ENCODE data around the gene UGT1A7. TPM values are rescaled to one million over a fixed set of nuclear protein-coding genes. Genes with fewer than 3 reads are reported as not detected.
A peak's percentile ranks its signal among the peaks of the same experiment; 100 is the strongest.
"Not testable (repeated sequence)": the region's sequence is repeated elsewhere in the genome, so short reads cannot be mapped to it uniquely, and the experiment has no call there.

The UGT1A7 gene
- total and polyA plus RNA-seq, 12 donors = 0.11 to 10.1 (median 0.74) TPM; not detected in 3

DNA sequence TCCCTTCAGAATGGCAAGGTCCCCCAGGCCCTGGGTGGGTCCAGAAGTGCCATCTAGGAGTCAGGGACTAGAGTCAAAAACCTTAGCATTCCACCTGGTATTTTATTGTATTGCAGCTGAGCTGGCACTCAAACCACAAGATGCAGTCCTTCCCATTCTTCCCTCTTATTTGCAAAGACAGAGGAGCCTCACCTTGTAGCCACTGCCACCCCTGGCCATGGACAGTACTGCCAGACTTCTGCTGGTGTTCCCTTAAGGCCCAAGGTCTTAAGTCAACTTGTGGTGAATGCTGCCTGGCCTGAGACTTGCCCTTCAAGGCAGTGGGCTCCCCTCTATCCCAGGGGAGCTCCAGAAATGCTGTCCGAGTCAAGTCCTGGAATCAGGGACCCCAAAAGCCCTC, 38.6 kb upstream of the UGT1A7 start:
- Histone ChIP-seq H3K4me3 (no peak overlapping the region), H3K36me3 (replicated peaks in 1 of 2) (no peaks in the 10 kb centered on the region), H3K27me3 (peaks cover 6% of the 10 kb centered on the region), H3K27ac (no peak overlapping the region), H3K9me3 (replicated peaks in 1 of 3) (peaks cover 0 to 2% (median 0%) of the 10 kb centered on the region in 3 donors), H3K4me1 (replicated peaks in 1 of 2) (no peaks in the 10 kb centered on the region)
- intact Hi-C loops (cut with DNase I) = no loop called here
- WGBS, 4 donors = 66 to 100% (median 71%) methylated on average over 1 of the region's 1 CpG
- TF ChIP-seq, protein P1, sequence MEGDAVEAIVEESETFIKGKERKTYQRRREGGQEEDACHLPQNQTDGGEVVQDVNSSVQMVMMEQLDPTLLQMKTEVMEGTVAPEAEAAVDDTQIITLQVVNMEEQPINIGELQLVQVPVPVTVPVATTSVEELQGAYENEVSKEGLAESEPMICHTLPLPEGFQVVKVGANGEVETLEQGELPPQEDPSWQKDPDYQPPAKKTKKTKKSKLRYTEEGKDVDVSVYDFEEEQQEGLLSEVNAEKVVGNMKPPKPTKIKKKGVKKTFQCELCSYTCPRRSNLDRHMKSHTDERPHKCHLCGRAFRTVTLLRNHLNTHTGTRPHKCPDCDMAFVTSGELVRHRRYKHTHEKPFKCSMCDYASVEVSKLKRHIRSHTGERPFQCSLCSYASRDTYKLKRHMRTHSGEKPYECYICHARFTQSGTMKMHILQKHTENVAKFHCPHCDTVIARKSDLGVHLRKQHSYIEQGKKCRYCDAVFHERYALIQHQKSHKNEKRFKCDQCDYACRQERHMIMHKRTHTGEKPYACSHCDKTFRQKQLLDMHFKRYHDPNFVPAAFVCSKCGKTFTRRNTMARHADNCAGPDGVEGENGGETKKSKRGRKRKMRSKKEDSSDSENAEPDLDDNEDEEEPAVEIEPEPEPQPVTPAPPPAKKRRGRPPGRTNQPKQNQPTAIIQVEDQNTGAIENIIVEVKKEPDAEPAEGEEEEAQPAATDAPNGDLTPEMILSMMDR (IDR thresholded peaks at IDR 0.05) = no peak
- no peak for TF ChIP-seq POLR2A (IDR thresholded peaks at IDR 0.05)
- DNase-seq = peak in 1 of 7 donors; percentile 4

DNA sequence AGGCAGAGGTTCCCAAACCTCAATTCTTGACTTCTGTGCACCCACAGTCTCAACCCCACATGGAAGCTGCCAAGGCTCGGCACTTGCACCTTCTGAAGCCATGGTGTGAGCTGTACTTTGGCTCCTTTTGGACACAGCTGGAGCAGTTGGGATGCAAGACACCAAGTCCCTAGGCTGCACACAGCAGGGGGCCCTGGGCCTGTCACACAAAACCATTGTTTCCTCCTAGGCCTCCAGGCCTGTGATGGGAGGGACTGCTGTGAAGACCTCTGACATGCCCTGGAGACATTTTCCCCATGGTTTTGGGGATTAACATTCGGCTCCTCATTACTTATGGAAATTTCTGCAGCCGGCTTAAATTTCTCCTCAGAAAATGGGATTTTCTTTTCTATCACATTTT, 35.7 kb upstream of the UGT1A7 start:
- 79 to 82% (median 82%) methylated on average over 2 to 3 of the region's 3 CpGs for WGBS, 4 donors
- H3K27me3 ChIP-seq; H3K4me3 ChIP-seq; intact Hi-C loops (cut with DNase I); DNase-seq; H3K27ac ChIP-seq; H3K4me1 ChIP-seq (replicated peaks in 1 of 2); H3K9me3 ChIP-seq (replicated peaks in 1 of 3); H3K36me3 ChIP-seq (replicated peaks in 1 of 2): not testable (repeated sequence)

DNA sequence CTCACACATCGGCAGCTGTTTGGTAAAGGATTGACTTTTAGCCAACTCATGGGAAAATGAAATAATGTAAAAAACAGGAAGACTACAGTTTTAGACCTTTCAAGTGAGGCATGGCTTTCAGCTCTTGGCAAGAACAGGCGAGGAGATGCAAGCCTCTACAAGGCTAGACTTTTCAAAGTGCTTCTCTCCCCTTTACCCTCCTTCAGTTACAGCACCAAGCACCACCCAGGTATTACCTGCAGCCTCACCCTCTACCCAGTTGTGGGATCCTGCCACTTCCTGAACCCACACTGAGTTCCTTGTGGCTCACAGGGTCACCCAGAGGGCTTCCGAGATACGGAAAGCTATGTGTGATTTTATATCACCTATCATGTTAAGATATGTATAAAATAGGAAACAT, 30.7 kb upstream of the UGT1A7 start:
- Histone ChIP-seq H3K36me3 (replicated peaks in 1 of 2) (no peaks in the 10 kb centered on the region), H3K4me1 (replicated peaks in 1 of 2) (no peaks in the 10 kb centered on the region), H3K27ac (no peak overlapping the region), H3K27me3 (peaks cover 25% of the 10 kb centered on the region), H3K4me3 (no peak overlapping the region), H3K9me3 (replicated peaks in 1 of 3) (no peaks in the 10 kb centered on the region)
- no peak for TF ChIP-seq POLR2A (IDR thresholded peaks at IDR 0.05)
- TF ChIP-seq, protein P1 (IDR thresholded peaks at IDR 0.05) = no peak
- intact Hi-C loops (cut with DNase I) = no loop called here
- WGBS, 4 donors = 61 to 72% (median 69%) methylated on average over 4 of the region's 4 CpGs
- DNase-seq = no peak

DNA sequence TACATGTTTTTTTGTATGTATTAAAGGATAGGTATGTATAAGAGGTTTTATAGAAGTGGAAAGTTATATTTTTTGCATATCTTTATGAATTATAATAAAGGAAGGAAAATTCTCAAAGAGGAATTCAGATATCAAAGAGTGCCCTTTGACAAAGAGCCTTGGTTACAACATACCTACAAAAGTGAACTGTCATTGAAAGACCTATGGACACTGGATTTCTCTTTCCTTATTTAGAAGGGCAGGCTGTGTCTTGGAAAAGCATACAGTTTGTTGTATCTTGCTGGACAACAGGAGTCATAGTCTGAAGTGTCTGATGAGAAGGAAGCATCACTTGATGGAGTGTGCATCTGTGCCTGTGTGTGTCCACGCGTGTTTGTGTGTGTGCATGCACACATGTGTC, 30.3 kb upstream of the UGT1A7 start:
- DNase-seq = no peak
- no peaks in the 10 kb centered on the region for H3K9me3 ChIP-seq (replicated peaks in 1 of 3)
- no peaks in the 10 kb centered on the region for H3K36me3 ChIP-seq (replicated peaks in 1 of 2)
- WGBS, 4 donors = 81 to 91% (median 90%) methylated on average over 2 of the region's 2 CpGs
- H3K27me3 ChIP-seq = peaks cover 25% of the 10 kb centered on the region
- no peak overlapping the region for H3K4me3 ChIP-seq
- TF ChIP-seq, protein P1 (IDR thresholded peaks at IDR 0.05) = no peak
- no peak for TF ChIP-seq POLR2A (IDR thresholded peaks at IDR 0.05)
- intact Hi-C loops (cut with DNase I) = no loop called here
- H3K4me1 ChIP-seq (replicated peaks in 1 of 2) = no peaks in the 10 kb centered on the region
- no peak overlapping the region for H3K27ac ChIP-seq

DNA sequence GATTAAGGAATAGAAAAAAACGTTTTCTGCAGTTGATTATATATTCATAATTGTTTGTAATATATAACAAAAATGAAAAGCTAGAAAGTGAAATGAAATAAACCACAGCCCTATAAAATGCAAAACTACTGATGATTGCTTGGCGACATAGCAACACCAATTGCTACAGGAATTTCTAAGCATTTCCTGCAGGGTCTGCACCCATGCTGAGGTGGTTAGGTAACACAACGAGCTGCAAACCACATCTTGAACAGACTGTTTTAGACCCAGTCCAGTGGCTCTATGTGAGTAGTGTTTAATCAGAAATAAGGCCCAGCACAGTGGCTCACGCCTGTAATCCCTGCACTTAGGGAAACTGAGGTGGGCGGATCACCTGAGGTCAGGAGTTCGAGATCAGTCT, 27.2 kb upstream of the UGT1A7 start:
- H3K36me3 ChIP-seq (replicated peaks in 1 of 2) = no peaks in the 10 kb centered on the region
- no peaks in the 10 kb centered on the region for H3K9me3 ChIP-seq (replicated peaks in 1 of 3)
- H3K4me3 ChIP-seq = no peak overlapping the region
- no peak for DNase-seq
- no peak for TF ChIP-seq POLR2A (IDR thresholded peaks at IDR 0.05)
- TF ChIP-seq, protein P1 (IDR thresholded peaks at IDR 0.05) = no peak
- WGBS, 4 donors = 62 to 69% (median 65%) methylated on average over 6 of the region's 6 CpGs
- peaks cover 25% of the 10 kb centered on the region for H3K27me3 ChIP-seq
- intact Hi-C loops (cut with DNase I) = no loop called here
- no peaks in the 10 kb centered on the region for H3K4me1 ChIP-seq (replicated peaks in 1 of 2)
- no peak overlapping the region for H3K27ac ChIP-seq

Measured in adrenal gland (tissue), 12 donors.